EH (cell line): Measurements from ENCODE around the gene CASKIN1.
A peak's percentile ranks its signal among the peaks of the same experiment; 100 is the strongest.

ENCODE experiments used
- DNase-seq: peaks from one replicate; pipeline ENCODE4 v3.0.0-alpha.2; 2015; ENCODE audit warnings: low read depth

Gene CASKIN1

DNA sequence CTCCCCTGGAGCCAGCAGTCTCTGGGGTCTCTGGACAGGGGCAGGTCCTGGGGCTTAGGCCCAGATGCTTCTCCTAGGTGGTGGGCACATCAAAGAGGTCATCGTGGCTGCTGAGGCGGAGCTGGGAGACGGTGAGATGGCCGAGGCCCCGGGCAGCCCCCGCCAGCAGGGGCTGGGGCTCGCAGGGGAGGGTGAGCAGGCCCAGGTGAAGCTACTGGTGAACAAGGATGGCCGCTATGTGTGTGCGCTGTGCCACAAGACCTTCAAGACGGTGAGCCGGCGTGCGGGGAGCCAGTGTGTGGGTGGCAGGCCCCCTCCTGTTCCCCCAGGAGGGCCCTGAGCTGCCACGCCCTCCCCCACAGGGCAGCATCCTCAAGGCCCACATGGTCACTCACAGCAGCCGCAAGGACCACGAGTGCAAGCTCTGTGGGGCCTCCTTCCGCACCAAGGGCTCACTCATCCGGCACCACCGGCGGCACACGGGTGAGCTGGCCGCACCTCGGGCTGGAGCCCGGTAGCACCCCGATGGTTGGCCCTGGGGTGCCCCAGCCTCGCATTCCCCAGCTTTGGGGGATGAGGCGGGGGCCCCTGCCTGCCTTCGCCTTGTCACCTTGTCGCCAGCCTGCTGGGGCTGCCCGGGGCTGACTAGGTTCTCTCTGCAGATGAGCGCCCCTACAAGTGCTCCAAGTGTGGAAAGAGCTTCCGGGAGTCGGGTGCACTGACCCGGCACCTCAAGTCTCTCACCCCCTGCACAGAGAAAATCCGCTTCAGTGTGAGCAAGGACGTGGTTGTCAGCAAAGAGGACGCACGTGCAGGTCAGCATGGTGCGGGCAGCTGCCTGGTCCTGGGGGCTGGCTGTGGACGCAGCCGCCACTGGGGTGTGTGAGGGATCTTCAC, 35.9 kb upstream of the CASKIN1 start:
- no peak for DNase-seq

DNA sequence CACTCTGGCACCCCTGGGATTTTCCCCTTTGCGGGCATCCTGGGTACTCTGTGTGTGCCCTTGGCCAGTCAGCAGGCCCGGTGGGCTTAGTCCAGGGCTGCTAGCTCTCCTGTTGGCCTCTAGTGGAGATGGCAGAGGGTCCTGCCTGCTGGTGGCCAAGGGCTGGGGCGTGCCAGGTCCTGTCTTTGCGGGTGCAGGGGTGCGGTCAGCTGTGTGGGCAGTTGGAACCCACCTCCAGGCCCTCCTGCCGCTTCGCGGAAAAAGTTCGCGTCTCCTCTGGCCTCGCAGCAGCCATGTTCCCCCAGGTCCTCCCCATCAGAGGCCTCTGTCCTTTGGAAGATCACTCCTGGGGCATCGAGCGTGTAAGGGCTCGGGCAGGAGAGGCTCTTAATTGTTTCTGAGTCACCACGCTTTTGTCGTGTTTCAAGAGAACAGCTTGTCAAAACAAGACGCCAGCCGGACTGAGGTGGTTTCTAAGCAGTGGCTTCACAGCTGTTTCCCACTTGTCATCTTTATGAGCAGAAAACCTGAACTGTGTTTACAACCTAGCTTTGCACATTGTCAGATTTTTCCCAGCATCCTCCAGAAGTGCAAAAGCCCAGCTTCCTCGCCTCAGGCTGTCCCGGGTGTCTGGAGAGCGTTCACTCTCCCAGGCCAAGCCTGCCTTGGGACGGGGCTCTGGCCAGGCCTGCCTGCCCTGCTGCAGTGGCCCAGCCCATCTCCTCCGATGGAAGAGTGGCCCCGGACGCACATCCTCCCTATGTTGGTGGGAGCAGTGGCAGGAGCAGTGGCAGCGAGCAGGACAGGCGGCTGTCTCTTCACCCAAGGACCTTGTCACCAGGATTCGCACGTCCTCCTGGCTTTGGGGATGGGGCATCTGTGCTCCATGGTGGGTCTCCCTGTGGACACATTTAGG, 34.9 kb upstream of the CASKIN1 start:
- peak; percentile 45 for DNase-seq

DNA sequence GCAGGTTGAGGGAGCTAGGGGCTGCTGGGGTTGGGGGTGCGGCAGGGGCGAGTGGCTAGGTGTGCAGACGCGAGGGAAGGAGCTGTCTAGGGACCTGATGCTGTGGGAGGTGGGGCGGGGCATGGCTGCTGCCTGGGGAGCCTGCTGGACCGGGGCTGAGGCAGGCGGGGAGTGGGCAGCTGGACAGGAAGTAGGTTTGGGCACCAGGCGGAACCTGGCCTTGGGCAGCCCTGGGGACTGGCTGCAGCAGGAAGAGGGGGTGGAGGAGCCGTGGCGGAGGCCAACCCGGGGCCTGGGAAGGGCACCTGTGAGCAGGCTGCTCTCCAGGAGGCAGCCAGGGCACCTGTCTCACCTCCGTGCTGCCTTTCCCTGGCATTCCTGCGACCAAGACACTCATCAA, 34.0 kb upstream of the CASKIN1 start:
- no peak for DNase-seq

DNA sequence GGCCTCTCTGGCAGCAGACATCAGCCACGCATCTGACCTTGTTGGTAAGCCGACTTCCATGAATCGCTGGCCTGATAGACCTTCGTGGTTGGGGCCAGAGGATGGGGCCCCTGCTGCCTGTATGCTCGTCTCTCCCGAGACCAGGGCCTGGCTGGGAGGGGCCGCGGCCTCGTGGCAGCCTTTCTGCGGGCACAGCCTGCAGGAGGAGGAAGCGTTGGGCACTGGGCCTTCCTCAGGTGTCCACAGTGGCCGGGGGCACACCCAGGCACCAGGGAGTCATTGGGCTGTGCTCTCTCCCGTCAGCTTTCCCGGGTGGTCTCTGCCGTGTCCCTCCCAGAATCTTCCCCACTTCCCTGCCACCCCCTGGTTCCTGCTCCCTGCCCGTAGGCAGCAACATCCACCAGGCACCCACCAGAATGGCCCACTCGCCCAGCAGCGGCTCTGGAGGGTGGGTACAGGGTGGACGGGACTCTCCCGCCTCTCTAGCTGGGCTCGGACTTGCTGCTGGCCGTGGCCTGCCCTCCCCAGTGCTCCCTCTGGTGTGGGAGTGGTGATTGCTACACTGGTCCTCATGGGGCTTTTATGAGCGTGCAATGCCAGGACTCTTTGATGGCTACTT, 33.3 kb upstream of the CASKIN1 start:
- DNase-seq: no peak

DNA sequence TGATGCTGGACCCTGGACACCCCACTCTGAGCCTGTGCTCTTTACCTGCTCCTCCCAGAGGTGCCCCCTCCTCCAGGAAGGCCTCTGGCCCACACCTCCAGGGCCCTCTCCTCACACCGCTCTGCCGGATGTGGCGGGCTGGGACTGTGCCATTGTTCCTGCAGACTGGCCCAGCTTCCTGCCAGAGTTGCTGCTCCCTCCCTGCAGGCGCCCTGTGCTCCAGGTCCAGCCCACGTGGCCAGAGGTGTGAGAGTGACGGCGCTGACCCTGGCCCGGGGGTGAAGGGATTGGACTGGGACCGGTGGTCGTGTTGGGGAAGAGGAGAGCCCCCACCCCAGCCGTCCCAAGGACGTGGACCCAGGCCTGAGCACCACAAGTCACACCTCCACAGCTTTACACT, 32.7 kb upstream of the CASKIN1 start:
- DNase-seq: no peak

DNA sequence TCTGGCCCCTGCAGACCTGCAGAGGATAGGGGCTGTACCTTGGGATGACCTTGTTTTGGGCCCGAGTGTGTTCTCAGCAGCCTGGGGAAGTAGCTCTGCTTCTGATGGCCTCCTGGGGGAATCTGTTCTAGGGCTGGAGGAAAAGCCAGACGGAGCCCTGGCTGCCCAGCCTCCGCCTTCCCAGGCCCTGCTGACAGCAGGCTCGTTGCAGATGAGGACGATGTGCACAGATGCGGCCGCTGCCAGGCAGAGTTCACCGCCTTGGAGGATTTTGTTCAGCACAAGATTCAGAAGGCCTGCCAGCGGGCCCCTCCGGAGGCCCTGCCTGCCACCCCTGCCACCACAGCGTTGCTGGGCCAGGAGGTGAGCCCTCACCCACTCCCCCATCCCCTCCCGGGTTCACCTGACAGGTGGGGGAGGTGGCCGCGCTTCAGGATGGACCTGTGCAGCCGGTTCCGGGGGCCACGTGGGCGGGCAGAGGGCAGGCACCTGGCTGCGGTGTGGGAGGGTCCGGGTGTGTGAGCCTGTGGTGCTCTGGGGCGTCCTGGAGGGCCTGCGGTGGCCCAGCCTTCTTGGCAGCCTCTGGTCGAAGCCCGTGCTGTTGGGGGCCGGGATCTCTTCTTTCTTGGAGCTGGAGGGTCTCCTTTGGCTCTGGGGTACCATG, 31.9 kb upstream of the CASKIN1 start:
- DNase-seq: no peak

DNA sequence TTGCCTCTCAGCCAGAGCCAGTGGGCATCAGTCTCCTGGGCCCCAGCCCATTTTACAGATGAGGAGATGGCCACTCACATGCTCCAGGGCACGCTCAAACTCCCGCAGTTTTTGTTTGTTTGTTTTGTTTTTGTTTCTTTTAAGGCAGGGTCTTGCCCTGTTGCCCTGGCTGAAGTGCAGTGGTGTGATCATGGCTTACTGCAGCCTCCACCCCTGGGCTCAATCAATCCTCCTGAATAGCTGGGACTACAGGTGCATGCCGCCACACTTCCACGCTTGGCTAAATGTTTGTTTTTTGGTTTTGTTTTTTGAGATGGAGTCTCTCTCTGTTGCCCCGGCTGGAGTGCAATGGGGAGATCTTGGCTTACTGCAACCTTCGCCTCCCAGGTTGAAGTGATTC, 30.5 kb upstream of the CASKIN1 start:
- no peak for DNase-seq

DNA sequence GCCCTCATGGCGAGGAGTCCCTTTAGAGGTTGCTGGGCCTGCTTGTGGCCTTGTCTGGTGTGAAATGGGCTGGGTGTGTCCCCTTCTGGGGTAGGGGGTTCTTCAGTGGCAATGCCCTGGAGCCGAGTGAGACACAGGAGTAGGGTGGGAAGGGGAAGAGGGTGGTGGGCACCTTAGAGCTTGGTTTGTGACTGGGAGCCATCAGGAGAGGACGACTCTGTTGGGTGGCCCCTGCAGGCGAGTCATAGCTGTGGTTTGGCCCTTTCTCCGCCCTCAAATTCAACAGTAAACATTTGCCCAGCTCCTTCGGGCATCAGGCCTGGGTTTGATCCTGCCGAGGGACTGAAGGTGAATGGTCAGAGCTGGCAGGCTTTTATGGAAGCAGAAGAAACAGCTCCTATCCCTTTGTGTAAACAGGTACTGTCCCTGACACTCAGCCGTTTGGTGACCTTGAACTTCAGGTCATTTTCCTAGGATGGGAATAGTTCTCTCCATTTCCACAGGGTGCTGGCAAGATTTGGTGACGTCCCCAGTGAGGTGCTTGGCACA, 29.9 kb upstream of the CASKIN1 start:
- DNase-seq: peak; percentile 21

DNA sequence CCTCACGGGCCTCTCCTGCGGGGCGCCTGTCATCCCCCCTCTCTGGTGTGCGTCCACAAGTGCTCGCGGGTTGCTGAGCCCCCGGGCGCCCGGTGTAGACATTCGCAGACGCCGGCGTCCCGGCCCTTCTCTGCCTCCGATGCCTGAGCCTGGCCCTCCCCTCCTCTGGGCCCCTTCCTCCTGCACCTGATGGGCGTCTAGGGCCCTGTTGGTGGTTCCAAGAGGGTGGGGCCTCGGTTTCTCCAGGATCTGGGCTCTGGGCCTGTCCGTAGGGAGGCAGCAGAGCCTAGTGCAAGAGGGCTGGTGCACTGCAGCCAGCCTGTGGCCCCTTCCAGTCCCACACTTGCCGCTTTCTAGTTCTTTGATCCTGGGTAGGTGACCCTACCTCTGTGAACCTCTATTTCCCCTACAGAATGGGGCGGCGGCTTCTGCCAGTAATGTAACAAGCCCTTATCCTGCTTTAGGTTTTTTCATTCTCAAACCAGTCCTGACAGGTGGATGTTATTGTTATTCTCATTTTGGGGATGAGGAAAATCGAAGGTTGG, 27.6 kb upstream of the CASKIN1 start:
- DNase-seq: peak; percentile 59

DNA sequence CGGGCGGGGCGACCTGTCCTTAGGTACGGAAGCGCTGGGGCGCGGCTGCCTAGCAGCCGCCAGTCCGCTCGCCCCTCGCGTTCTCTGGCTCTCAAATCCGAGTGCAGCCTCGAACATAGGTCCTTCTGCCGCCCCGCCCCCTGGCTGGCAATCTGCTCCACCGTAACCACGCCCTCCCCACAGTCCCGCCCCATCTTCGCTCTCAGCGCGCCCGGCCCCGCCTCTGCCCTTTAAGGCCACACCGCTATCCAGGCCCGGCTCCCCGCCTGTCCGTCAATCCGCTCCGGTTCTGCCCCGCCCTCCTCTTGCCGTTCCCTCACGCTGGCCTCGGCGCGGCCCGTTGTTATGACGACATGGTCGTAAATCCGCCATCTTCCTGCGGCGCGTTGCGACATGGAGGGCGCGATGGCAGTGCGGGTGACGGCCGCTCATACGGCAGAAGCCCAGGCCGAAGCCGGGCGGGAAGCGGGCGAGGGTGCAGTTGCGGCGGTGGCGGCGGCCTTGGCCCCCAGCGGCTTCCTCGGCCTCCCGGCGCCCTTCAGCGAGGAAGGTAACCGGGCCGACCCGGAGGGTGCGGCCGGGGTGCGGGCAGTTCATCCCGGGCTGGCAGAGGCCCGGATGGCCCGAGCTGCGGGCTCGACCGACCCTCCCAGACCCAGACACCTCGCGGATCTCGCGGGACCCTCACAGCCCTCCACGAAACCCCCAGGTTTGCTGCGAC, 27.0 kb upstream of the CASKIN1 start, which contains the start of gene E4F1:
Gene E4F1 (plus strand): TSS at position 371 of the 721 bp plus-strand sequence. CDS start 23 bp downstream, at position 394.
- peak; percentile 99 for DNase-seq

DNA sequence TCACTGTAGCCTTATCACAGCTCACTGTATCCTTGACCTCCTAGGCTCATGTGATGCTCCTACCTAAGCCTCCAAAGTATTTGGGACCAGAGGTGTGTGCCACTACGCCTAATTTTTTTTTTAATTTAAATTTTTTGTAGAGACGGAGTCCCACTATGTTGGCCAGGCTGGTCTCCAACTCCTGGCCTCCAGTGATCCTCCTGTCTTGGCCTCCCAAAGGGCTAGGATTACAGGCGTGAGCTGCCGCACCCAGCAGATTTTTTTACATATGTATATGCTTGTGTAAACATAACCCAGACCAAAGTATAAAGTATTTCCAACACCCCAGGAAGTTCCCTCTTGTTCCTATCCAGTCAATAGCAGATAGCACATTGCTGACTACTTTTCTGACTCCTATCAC, 19.9 kb upstream of the CASKIN1 start:
- no peak for DNase-seq

DNA sequence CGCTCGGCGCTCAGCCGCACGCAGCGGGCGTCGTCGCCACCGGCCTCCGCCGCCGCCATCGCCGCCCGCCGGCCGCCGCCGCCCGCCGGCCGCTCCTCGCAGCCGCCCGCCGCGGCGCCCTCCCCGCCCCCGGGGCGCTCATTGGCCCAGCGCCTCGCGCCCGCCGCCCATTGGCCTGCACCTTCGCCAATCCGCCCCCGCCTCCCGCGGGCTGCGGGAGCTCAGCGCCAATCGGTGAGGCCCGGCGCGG, 18.2 kb upstream of the CASKIN1 start, which contains the start of gene PGP:
Gene PGP (minus strand): TSS at position 122 of the 250 bp plus-strand sequence. CDS start 63 bp downstream, at position 59.
- DNase-seq: no peak

DNA sequence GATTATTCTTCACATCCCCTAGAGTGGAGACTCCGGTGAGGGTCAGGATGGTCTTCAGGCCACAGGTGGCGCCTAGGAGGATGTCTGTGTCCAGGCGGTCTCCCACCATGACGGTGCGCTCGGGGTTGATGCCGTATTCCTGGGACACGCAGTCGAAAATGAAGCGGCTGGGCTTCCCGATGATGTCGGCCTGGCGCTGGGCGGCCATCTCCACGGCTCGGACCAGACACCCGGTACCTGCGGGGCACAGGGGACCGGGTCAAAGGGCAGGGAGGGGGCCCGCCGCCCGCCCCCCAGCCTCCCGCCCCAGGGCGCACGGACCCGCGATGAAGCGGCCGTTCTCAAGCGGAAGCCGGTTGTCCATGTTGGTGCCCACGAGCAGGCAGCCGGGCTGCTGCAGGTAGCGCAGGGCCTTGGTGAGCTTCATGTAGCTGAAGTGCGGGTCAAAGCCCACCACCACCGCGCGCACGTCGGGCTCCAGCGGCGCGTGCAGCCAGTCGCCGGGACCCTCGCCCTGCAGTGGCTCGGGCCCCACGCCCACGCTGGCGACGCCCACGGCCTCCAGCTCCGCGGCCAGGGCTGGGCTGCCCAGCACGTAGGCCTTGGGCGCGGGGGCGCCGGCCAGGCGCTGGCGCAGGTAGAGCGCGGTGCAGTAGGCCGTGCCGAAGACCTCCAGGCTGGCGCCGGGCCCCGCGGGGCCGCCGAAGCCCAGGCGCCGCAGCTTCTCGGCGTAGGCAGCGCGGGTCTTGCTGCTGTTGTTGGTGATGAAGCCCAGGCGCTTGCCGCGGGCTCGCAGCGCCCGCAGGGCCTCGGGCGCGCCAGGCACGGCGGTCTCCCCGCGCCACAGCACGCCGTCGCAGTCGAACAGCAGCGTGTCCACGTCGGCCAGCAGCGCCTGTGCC, 17.7 kb upstream of the CASKIN1 start:
- no peak for DNase-seq

DNA sequence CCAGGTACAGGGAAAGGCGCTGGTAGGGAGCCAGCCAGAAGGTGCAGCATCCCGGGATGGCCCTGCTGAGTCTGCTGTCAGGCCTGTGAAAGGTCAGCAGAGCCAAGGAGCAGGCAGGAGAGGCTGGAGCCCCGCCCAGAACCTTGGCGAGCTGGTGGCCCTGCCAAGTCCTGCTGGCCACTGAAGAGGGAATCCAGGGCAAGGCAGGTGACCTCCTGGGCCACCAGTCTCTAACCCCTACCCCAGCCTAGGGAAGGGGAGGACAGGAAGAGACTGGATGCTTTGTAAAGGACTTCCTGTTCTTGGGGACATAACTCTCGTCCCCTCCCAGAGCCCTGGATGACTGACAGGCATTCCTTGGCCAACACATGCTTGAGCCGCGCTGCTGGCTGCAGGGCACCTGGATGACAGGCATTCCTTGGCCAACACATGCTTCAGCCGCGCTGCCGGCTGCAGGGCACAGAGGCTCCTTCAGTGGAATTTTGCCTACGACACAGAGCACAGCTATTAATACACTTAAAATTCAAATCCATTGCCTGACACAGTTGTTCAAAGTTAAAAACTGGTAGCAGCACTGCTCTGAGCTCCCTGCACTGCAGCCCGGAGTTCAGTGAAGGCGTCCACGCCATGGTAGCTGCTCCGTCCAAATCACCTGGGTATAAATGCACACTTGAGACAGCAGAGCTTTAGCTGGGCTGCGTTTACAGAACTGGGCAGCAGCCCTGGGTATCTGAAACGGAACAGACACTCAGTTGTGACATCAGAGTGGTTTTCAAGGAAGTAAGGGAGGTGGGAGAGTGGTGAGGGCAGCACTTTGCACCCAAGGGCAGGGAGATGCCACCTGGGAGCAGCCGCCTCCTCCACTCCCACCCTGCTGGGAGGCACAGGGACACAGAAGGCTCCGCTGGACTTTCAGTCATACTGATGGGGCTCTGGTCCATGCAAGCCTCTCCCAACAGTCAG, 16.2 kb upstream of the CASKIN1 start:
- DNase-seq: peak; percentile 10

DNA sequence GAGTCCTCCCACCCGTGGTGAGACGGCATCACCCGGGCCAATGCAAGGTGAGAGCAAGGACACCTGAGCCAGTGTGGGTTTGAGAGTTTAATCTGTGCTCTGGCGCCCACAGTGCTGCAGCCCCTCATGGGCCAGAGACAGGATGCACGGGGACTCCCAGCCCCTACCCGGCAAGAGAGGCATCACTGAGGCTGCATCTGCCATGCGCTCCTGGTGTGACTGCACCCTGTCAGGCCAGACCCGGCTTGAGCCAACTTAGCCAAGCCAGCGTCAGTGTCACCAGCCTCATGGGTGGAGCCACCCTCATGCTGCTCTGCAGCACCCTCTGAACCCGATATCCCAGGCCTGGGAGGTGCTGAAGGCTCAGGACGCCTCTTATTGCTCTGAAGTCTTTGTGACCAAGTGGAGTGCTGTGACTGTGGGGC, 15.5 kb upstream of the CASKIN1 start:
- no peak for DNase-seq

DNA sequence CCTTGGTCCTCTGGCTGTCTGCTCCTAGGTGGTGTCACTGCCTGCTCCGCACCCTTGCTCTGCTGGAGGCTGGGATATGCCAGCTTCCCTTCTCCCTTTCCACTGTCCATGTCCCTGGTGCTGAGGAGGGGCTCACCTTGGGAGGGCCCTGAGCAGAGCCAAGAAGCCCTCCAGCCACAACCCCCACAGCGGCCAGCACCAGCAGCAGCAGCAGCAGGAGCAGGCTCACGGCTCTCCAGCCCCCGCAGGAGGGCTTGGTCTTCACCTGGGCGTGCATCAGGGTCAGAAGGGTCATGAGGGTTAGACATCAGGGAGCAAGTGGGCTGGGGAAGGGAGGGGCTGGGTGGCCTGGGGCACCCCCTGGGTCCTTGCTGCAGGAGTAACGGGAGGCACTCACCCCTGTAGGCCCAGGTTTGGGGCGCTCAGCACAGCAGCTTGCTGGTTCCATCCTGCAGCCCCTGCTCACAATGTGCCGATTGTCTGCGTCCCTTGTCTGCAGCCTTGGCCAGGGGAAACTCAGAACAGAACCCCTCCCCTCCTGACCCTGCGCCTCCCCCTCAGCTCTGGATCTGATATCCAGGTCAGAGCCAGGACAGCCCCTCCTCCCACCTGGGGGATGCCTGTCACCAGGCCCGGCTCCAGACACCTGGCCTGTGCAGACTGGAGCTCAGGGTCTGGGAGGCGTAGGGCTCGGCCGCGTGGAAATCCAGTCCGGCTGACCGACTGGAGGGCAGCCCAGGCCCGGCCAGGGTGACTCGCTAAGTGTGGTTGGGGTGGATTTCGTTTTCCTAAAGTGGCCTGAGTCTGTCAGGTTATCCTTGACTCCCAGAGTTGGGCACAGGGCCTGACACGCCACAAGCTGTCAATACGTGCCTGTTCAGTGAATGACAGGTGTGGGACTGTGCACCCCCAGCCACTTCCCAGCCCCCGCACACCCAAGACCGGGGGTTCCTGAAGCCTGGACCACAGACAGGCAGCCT, 14.3 kb upstream of the CASKIN1 start, which contains the start of gene BRICD5:
Gene BRICD5 (minus strand): TSS at position 478 of the 980 bp plus-strand sequence. CDS start 30 bp downstream, at position 448.
- no peak for DNase-seq

DNA sequence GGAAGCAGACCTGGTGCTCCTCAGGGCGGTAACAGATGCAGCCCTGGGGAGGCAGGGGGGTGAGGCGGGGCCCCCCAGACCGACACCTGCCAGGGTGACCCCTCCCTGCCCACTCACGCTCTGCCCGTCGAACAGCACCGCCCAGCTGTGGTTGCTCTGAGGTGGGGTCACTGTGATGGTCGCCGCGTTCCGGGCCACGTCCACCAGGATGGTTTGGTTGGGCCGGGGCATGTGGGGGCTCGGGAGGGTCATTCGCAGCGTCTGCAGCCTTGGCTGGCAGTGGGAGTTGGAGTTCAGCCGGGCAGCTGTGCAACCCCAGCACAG, 13.6 kb upstream of the CASKIN1 start:
- no peak for DNase-seq
